DND-41 (cell line): ENCODE measurements around the gene DNAJC7.

Source experiments
- ATAC-seq: fragments of 200-7000 bp; cut with Tn5 transposase; 3 replicates; pipeline ENCODE4 v1.9.1; 2021; ENCODE audit warnings: low read depth; ENCODE audit not compliant: insufficient read depth
- DNase-seq: peaks from one replicate; pipeline ENCODE4 v3.0.0-alpha.2; 2020
- H2AFZ ChIP-seq: 2 replicates; pipeline ENCODE4 v1.6.0; 2012; ENCODE audit warnings: low read depth, low read length
- H3K27ac ChIP-seq: 2 replicates; pipeline ENCODE4 v1.5.1; 2012; ENCODE audit warnings: low read length, inconsistent platforms
- H3K27me3 ChIP-seq: fragments of 200-600 bp; sonication (generic); 2 replicates; pipeline ENCODE4 v1.6.0; 2012; ENCODE audit warnings: low read length, mild to moderate bottlenecking, inconsistent platforms; ENCODE audit not compliant: insufficient read depth, poor library complexity
- H3K36me3 ChIP-seq: 2 replicates; pipeline ENCODE4 v1.5.1; 2012; ENCODE audit warnings: low read length, inconsistent platforms; ENCODE audit not compliant: insufficient read depth
- H3K4me1 ChIP-seq: 2 replicates; pipeline ENCODE4 v1.5.1; 2012; ENCODE audit warnings: mild to moderate bottlenecking, low read length; ENCODE audit not compliant: insufficient read depth
- H3K4me2 ChIP-seq: 2 replicates; pipeline ENCODE4 v1.6.0; 2012; ENCODE audit warnings: mild to moderate bottlenecking, moderate library complexity, low read length, inconsistent platforms; ENCODE audit not compliant: insufficient read depth
- H3K4me3 ChIP-seq, 2 experiments: fragments of 200-600 bp in 1 of 2; shearing (Covaris generic) in 1 of 2; 2 replicates each; pipeline ENCODE4 v1.5.1; 2012 to 2016; ENCODE audit warnings: inconsistent platforms in 2 of 2, low read length in 2 of 2, mild to moderate bottlenecking in 2 of 2, low read depth in 1 of 2, moderate library complexity in 1 of 2
- H3K79me2 ChIP-seq: 2 replicates; pipeline ENCODE4 v1.6.0; 2012; ENCODE audit warnings: low read length, inconsistent platforms; ENCODE audit not compliant: insufficient read depth
- H3K9ac ChIP-seq: 2 replicates; pipeline ENCODE4 v1.6.0; 2012; ENCODE audit warnings: low read depth, mild to moderate bottlenecking, inconsistent platforms, low read length, moderate library complexity
- H3K9me3 ChIP-seq: 2 replicates; pipeline ENCODE4 v1.5.1; 2012; ENCODE audit warnings: low read length, moderate library complexity, mild to moderate bottlenecking, inconsistent platforms; ENCODE audit not compliant: insufficient read depth, severe bottlenecking
- H4K20me1 ChIP-seq: 2 replicates; pipeline ENCODE4 v1.6.0; 2012; ENCODE audit warnings: low read length; ENCODE audit not compliant: insufficient read depth
- CTCF ChIP-seq: IDR thresholded peaks from 2 replicates; pipeline ENCODE4 v1.5.1; 2012; ENCODE audit warnings: borderline replicate concordance, low read length, moderate library complexity, mild to moderate bottlenecking; ENCODE audit not compliant: poor library complexity, severe bottlenecking; ENCODE audit errors: extremely low read depth
- EZH2 ChIP-seq: IDR thresholded peaks from 3 replicates; pipeline ENCODE4 v1.6.1; 2012; ENCODE audit warnings: borderline replicate concordance, low read depth, mild to moderate bottlenecking, moderate library complexity, low read length, inconsistent platforms; ENCODE audit not compliant: severe bottlenecking

Gene DNAJC7

GRCh38 chr17:41989702-41990419 lies 27.4 kb downstream of the DNAJC7 start:
- no peak overlapping the region for H3K27ac ChIP-seq
- no peaks in the 10 kb centered on the region for H3K9me3 ChIP-seq
- no peak overlapping the region for H3K4me2 ChIP-seq
- H3K4me3 ChIP-seq = no peak overlapping the region
- DNase-seq (no peak), ATAC-seq (no peak)
- H3K9ac ChIP-seq = no peak overlapping the region
- H2AFZ ChIP-seq = no peak overlapping the region
- peaks cover 93% of the 10 kb centered on the region for H3K36me3 ChIP-seq
- H3K4me1 ChIP-seq = no peaks in the 10 kb centered on the region
- H3K79me2 ChIP-seq = 0 out of 2 replicates have a peak, but pooled peaks cover 5% of the 10 kb centered on the region
- H3K27me3 ChIP-seq = no peaks in the 10 kb centered on the region
- H4K20me1 ChIP-seq = 0 out of 2 replicates have a peak, but pooled peaks cover 2% of the 10 kb centered on the region
- TF ChIP-seq CTCF (no peak), EZH2 (no peak)

GRCh38 chr17:41988418-41988817 lies 28.8 kb downstream of the DNAJC7 start:
- no peak for TF ChIP-seq EZH2
- TF ChIP-seq CTCF = no peak
- Histone ChIP-seq H4K20me1 (0 out of 2 replicates have a peak, but pooled peaks cover 2% of the 10 kb centered on the region), H3K9me3 (no peaks in the 10 kb centered on the region), H3K79me2 (0 out of 2 replicates have a peak, but pooled peaks cover 5% of the 10 kb centered on the region), H3K4me3 (no peak overlapping the region), H3K4me2 (no peak overlapping the region), H3K9ac (no peak overlapping the region), H3K27ac (no peak overlapping the region), H3K4me1 (no peaks in the 10 kb centered on the region), H3K36me3 (peaks cover 96% of the 10 kb centered on the region), H3K27me3 (no peaks in the 10 kb centered on the region), H2AFZ (no peak overlapping the region)
- ATAC-seq (no peak), DNase-seq (no peak)

- Histone ChIP-seq H3K36me3 (peaks cover 96% of the 10 kb centered on the region), H3K9ac (no peak overlapping the region), H4K20me1 (0 out of 2 replicates have a peak, but pooled peaks cover 2% of the 10 kb centered on the region), H3K27ac (no peak overlapping the region), H3K4me2 (no peak overlapping the region), H3K79me2 (0 out of 2 replicates have a peak, but pooled peaks cover 1% of the 10 kb centered on the region), H3K27me3 (no peaks in the 10 kb centered on the region), H3K4me1 (no peaks in the 10 kb centered on the region), H3K4me3 (no peak overlapping the region), H3K9me3 (no peaks in the 10 kb centered on the region), H2AFZ (no peak overlapping the region)
- ATAC-seq (no peak), DNase-seq (no peak)
- TF ChIP-seq EZH2 = no peak
These were observed 29.6 kb downstream of the DNAJC7 start for GRCh38 chr17:41987642-41988041.

GRCh38 chr17:41986634-41987033 lies 30.6 kb downstream of the DNAJC7 start:
- no peak overlapping the region for H3K4me2 ChIP-seq
- no peak overlapping the region for H3K27ac ChIP-seq
- H4K20me1 ChIP-seq = 0 out of 2 replicates have a peak, but pooled peaks cover 2% of the 10 kb centered on the region
- no peak overlapping the region for H2AFZ ChIP-seq
- H3K36me3 ChIP-seq = peaks cover 96% of the 10 kb centered on the region
- H3K4me3 ChIP-seq = no peak overlapping the region
- DNase-seq (no peak), ATAC-seq (no peak)
- no peaks in the 10 kb centered on the region for H3K27me3 ChIP-seq
- H3K4me1 ChIP-seq = no peaks in the 10 kb centered on the region
- H3K9ac ChIP-seq = no peak overlapping the region
- H3K9me3 ChIP-seq = no peaks in the 10 kb centered on the region
- no peaks in the 10 kb centered on the region for H3K79me2 ChIP-seq
- TF ChIP-seq CTCF (no peak), EZH2 (no peak)
